Endothelial cell (in vitro differentiated cells): ENCODE measurements around the gene JAGN1. TPM values are rescaled to one million over a fixed set of nuclear protein-coding genes. Genes with fewer than 3 reads are reported as not detected.
A peak's percentile ranks its signal among the peaks of the same experiment; 100 is the strongest.

Experiments
- DNase-seq: peaks from one replicate; pipeline ENCODE4 v3.0.0; 2021; ENCODE audit warnings: low spot score
- H3K27ac Mint-ChIP-seq: one replicate; pipeline ENCODE4 v1.8.0; 2021; ENCODE audit warnings: mixed read lengths, inconsistent platforms; ENCODE audit not compliant: unreplicated experiment
- H3K27me3 Mint-ChIP-seq: one replicate; pipeline ENCODE4 v1.8.0; 2021; ENCODE audit warnings: mild to moderate bottlenecking, moderate library complexity, mixed read lengths, inconsistent platforms; ENCODE audit not compliant: unreplicated experiment
- H3K36me3 Mint-ChIP-seq: one replicate; pipeline ENCODE4 v1.8.0; 2021; ENCODE audit warnings: mild to moderate bottlenecking, low read depth, mixed read lengths, inconsistent platforms; ENCODE audit not compliant: unreplicated experiment
- H3K4me1 Mint-ChIP-seq: one replicate; pipeline ENCODE4 v1.8.0; 2021; ENCODE audit warnings: mild to moderate bottlenecking, mixed read lengths, inconsistent platforms; ENCODE audit not compliant: unreplicated experiment
- H3K4me3 Mint-ChIP-seq: one replicate; pipeline ENCODE4 v1.8.0; 2021; ENCODE audit warnings: mild to moderate bottlenecking, mixed read lengths, inconsistent platforms; ENCODE audit not compliant: unreplicated experiment
- H3K9me3 Mint-ChIP-seq: one replicate; pipeline ENCODE4 v1.8.0; 2021; ENCODE audit warnings: mixed read lengths, inconsistent platforms; ENCODE audit not compliant: unreplicated experiment
- total RNA-seq: library from RNA; stranded (reverse); fragmentation: NEBNext Ultra II Directional; extraction: Animal tissue kit (Norgen Biotek cat#: 25700); gene quantifications from one replicate; pipeline ENCODE4 v1.2.1, GENCODE V29; 2021; ENCODE audit not compliant: unreplicated experiment
- TF ChIP-seq, protein P1 (sequence below): fragments of 200-600 bp; sonication (generic); IDR thresholded peaks from one replicate; pipeline ENCODE4 v1.5.0; 2021; ENCODE audit warnings: antibody characterized with exemption; ENCODE audit not compliant: unreplicated experiment

JAGN1 gene
- total RNA-seq, 1 donor from 2014 or later = 26.6 TPM

GRCh38 chr3:9855594-9855993, 34.8 kb upstream of the JAGN1 start:
- TF ChIP-seq, protein P1, sequence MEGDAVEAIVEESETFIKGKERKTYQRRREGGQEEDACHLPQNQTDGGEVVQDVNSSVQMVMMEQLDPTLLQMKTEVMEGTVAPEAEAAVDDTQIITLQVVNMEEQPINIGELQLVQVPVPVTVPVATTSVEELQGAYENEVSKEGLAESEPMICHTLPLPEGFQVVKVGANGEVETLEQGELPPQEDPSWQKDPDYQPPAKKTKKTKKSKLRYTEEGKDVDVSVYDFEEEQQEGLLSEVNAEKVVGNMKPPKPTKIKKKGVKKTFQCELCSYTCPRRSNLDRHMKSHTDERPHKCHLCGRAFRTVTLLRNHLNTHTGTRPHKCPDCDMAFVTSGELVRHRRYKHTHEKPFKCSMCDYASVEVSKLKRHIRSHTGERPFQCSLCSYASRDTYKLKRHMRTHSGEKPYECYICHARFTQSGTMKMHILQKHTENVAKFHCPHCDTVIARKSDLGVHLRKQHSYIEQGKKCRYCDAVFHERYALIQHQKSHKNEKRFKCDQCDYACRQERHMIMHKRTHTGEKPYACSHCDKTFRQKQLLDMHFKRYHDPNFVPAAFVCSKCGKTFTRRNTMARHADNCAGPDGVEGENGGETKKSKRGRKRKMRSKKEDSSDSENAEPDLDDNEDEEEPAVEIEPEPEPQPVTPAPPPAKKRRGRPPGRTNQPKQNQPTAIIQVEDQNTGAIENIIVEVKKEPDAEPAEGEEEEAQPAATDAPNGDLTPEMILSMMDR = no peak
- H3K36me3 Mint-ChIP-seq = no peaks in the 10 kb centered on the region
- no peaks in the 10 kb centered on the region for H3K4me1 Mint-ChIP-seq

GRCh38 chr3:9859530-9860025, 30.8 kb upstream of the JAGN1 start:
- Mint-ChIP-seq H3K4me3 (no peak overlapping the region), H3K27ac (no peak overlapping the region), H3K36me3 (no peaks in the 10 kb centered on the region), H3K4me1 (no peaks in the 10 kb centered on the region), H3K9me3 (no peaks in the 10 kb centered on the region), H3K27me3 (peaks cover 2% of the 10 kb centered on the region)
- TF ChIP-seq, protein P1 = no peak
- no peak for DNase-seq

More at GRCh38 chr3:9855594-9855993, 34.8 kb upstream of the JAGN1 start:
- H3K9me3 Mint-ChIP-seq = no peaks in the 10 kb centered on the region
- H3K4me3 Mint-ChIP-seq = no peak overlapping the region
- H3K27me3 Mint-ChIP-seq = no peaks in the 10 kb centered on the region
- H3K27ac Mint-ChIP-seq = no peak overlapping the region
- no peak for DNase-seq

DNA sequence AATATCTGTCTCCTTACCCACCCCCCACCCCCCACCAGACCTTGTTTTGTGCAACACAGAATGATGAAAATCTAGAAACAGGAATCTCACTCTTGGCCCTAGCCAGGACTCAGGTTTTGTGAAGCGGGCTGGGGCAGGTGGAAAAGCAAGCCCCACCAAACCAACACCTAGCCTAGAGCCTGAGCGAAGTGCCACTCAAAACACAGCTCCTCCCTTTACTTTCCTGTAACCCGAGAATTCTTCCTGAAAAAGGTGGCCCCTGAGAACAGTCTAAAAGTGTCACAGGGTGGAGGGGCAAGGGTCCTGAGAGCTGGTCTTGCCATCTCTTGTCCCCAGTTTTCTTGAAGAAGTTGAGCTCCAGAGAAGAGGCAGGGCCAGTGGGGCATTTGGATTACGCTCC, 29.2 kb upstream of the JAGN1 start:
- Mint-ChIP-seq H3K36me3 (no peaks in the 10 kb centered on the region), H3K27ac (no peak overlapping the region), H3K27me3 (peaks cover 2% of the 10 kb centered on the region), H3K4me1 (no peaks in the 10 kb centered on the region), H3K4me3 (no peak overlapping the region), H3K9me3 (no peaks in the 10 kb centered on the region)
- DNase-seq = no peak
- TF ChIP-seq, protein P1 = no peak

- no peaks in the 10 kb centered on the region for H3K36me3 Mint-ChIP-seq
- no peak overlapping the region for H3K4me3 Mint-ChIP-seq
- no peak for DNase-seq
- no peaks in the 10 kb centered on the region for H3K9me3 Mint-ChIP-seq
- no peak overlapping the region for H3K27ac Mint-ChIP-seq
- TF ChIP-seq, protein P1 = no peak
- no peaks in the 10 kb centered on the region for H3K4me1 Mint-ChIP-seq
- H3K27me3 Mint-ChIP-seq = peaks cover 6% of the 10 kb centered on the region
These were observed 28.7 kb upstream of the JAGN1 start for GRCh38 chr3:9861626-9862130.

- H3K9me3 Mint-ChIP-seq = no peaks in the 10 kb centered on the region
- DNase-seq = peak; percentile 48
- H3K27ac Mint-ChIP-seq = no peak overlapping the region
- H3K36me3 Mint-ChIP-seq = no peaks in the 10 kb centered on the region
- no peaks in the 10 kb centered on the region for H3K4me1 Mint-ChIP-seq
- peaks cover 6% of the 10 kb centered on the region for H3K27me3 Mint-ChIP-seq
- no peak overlapping the region for H3K4me3 Mint-ChIP-seq
- TF ChIP-seq, protein P1 = no peak
These were observed 27.9 kb upstream of the JAGN1 start for GRCh38 chr3:9862391-9863057.
